ENCODE results near the gene NAT10. TPM values are rescaled to one million over a fixed set of nuclear protein-coding genes. Genes with fewer than 3 reads are reported as not detected.

The NAT10 gene
- polyA plus RNA-seq, 1 of the 3 experiments (the other 2 are of a cell fraction), result 31.0 TPM

DNA sequence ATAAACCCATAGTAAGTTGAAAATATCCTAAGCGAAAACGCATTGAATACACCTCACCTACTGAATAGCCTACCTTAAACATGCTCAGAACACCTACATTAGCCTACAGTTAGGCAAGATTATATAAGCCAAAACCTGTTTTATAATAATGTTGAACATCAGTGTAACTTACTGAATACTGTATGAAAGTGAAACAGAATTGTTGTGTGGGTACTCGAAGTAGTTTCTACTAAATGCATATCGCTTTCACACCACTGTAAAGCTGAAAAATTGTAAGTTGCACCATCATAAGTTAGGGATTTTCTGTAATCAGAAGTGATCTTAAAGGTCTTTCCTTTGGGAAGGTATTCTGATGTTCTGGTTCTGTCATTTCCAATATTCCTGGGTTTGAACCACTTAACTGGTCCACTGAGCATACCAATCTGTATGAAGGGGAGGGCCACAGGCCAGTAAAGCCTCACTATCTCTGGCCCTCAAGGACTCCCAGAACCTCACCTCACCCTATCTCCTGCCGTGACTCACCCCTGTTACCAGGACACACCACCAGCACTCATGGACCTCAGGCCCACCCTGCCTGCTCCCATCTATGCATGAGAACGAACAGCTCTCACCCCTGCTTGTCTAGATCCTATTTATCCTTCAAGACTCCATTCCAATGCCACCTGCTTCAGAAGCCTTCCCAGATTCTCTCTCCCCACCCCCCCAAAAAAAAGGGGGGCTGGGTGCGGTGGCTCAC lies 70.0 kb downstream of the NAT10 start:
- WGBS (ENCODE audit: low lambda C conversion rate), result 93% methylated on average over 7 of the region's 7 CpGs
- Histone ChIP-seq H3K27ac (ENCODE audit: low read depth in 2 of 2, low read length in 1 of 2) (no peak overlapping the region), H3K9ac (no peak overlapping the region), H3K4me2 (no peak overlapping the region), H3F3A (replicated peaks; ENCODE audit: insufficient read depth) (no peaks in the 10 kb centered on the region), H3K36me3 (replicated peaks in 1 of 2; ENCODE audit: control insufficient read depth in 1 of 2, insufficient read depth in 2 of 2, low read length in 1 of 2) (no peaks in the 10 kb centered on the region), H3K9me2 (no peaks in the 10 kb centered on the region), H2AFZ (ENCODE audit: low read depth) (no peak overlapping the region), H3K9me3 (no peaks in the 10 kb centered on the region), H4K20me1 (ENCODE audit: insufficient read depth) (no peaks in the 10 kb centered on the region), H3K27me3 (ENCODE audit: insufficient read depth) (no peaks in the 10 kb centered on the region), H3K79me2 (ENCODE audit: insufficient read depth) (no peaks in the 10 kb centered on the region), H3K4me3 (ENCODE audit: low read depth in 2 of 2, low read length in 1 of 2) (no peak overlapping the region), H3K4me1 (ENCODE audit: control insufficient read depth in 1 of 2, insufficient read depth in 2 of 2, low read depth in 1 of 2, low read length in 1 of 2) (peaks cover 5 to 6% of the 10 kb centered on the region in 2 experiments; a peak in 2 of 4 replicates)
- no peak for TF ChIP-seq NRF1 (IDR thresholded peaks at IDR 0.05; ENCODE audit: low read depth, low read length)
- TF ChIP-seq MXI1 (IDR thresholded peaks at IDR 0.05; ENCODE audit: low read depth, low read length), result no peak
- no peak for TF ChIP-seq RFX5 (IDR thresholded peaks at IDR 0.05; ENCODE audit: low read length)
- no peak for TF ChIP-seq TCF12 (IDR thresholded peaks at IDR 0.05)
- no peak for TF ChIP-seq RCOR1 (IDR thresholded peaks at IDR 0.05; ENCODE audit: low read length)
- no peak for TF ChIP-seq CHD2 (IDR thresholded peaks at IDR 0.05; ENCODE audit: low read length, partially characterized antibody)
- TF ChIP-seq GABPA (IDR thresholded peaks at IDR 0.05; ENCODE audit: low read depth), result no peak
- TF ChIP-seq, protein P1, sequence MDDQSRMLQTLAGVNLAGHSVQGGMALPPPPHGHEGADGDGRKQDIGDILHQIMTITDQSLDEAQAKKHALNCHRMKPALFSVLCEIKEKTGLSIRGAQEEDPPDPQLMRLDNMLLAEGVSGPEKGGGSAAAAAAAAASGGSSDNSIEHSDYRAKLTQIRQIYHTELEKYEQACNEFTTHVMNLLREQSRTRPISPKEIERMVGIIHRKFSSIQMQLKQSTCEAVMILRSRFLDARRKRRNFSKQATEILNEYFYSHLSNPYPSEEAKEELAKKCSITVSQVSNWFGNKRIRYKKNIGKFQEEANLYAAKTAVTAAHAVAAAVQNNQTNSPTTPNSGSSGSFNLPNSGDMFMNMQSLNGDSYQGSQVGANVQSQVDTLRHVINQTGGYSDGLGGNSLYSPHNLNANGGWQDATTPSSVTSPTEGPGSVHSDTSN (IDR thresholded peaks at IDR 0.05), result no peak
- TF ChIP-seq, protein P2, sequence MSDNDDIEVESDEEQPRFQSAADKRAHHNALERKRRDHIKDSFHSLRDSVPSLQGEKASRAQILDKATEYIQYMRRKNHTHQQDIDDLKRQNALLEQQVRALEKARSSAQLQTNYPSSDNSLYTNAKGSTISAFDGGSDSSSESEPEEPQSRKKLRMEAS (IDR thresholded peaks at IDR 0.05; ENCODE audit: low read depth), result no peak
- TF ChIP-seq, protein P3, sequence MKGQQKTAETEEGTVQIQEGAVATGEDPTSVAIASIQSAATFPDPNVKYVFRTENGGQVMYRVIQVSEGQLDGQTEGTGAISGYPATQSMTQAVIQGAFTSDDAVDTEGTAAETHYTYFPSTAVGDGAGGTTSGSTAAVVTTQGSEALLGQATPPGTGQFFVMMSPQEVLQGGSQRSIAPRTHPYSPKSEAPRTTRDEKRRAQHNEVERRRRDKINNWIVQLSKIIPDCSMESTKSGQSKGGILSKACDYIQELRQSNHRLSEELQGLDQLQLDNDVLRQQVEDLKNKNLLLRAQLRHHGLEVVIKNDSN (IDR thresholded peaks at IDR 0.05; ENCODE audit: borderline replicate concordance, low read depth), result no peak
- no peak for TF ChIP-seq POLR2AphosphoS5 (IDR thresholded peaks at IDR 0.05; ENCODE audit: low read depth, low read length)
- TF ChIP-seq RXRA (IDR thresholded peaks at IDR 0.05; ENCODE audit: borderline replicate concordance, low read depth), result no peak
- TF ChIP-seq, protein P4, sequence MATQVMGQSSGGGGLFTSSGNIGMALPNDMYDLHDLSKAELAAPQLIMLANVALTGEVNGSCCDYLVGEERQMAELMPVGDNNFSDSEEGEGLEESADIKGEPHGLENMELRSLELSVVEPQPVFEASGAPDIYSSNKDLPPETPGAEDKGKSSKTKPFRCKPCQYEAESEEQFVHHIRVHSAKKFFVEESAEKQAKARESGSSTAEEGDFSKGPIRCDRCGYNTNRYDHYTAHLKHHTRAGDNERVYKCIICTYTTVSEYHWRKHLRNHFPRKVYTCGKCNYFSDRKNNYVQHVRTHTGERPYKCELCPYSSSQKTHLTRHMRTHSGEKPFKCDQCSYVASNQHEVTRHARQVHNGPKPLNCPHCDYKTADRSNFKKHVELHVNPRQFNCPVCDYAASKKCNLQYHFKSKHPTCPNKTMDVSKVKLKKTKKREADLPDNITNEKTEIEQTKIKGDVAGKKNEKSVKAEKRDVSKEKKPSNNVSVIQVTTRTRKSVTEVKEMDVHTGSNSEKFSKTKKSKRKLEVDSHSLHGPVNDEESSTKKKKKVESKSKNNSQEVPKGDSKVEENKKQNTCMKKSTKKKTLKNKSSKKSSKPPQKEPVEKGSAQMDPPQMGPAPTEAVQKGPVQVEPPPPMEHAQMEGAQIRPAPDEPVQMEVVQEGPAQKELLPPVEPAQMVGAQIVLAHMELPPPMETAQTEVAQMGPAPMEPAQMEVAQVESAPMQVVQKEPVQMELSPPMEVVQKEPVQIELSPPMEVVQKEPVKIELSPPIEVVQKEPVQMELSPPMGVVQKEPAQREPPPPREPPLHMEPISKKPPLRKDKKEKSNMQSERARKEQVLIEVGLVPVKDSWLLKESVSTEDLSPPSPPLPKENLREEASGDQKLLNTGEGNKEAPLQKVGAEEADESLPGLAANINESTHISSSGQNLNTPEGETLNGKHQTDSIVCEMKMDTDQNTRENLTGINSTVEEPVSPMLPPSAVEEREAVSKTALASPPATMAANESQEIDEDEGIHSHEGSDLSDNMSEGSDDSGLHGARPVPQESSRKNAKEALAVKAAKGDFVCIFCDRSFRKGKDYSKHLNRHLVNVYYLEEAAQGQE (IDR thresholded peaks at IDR 0.05; ENCODE audit: low read depth, low read length), result no peak
- TF ChIP-seq EP300 (IDR thresholded peaks at IDR 0.05; ENCODE audit: borderline replicate concordance in 1 of 2, low read depth in 1 of 2, low read length in 1 of 2), result no peak
- no peak for DNase-seq
- ChIA-PET CTCF (interaction anchor here (1.0 to 12.0 kb wide), 21 partner anchors 10 to 332 kb away, joined by 3 to 240 read pairs (median 22); partner anchors contain the start of gene ABTB2), POLR2A (no interaction called here)

Data from SK-N-SH (cell line).